GM21390 (cell line): ENCODE measurements around the gene TENM4.
"Not testable (repeated sequence)": the region's sequence is repeated elsewhere in the genome, so short reads cannot be mapped to it uniquely, and the experiment has no call there.

Source experiments
- ATAC-seq: cut with Tn5 transposase; IDR thresholded peaks from one replicate; pipeline ENCODE4 v1.9.1; 2021; ENCODE audit not compliant: unreplicated experiment

Gene TENM4

DNA sequence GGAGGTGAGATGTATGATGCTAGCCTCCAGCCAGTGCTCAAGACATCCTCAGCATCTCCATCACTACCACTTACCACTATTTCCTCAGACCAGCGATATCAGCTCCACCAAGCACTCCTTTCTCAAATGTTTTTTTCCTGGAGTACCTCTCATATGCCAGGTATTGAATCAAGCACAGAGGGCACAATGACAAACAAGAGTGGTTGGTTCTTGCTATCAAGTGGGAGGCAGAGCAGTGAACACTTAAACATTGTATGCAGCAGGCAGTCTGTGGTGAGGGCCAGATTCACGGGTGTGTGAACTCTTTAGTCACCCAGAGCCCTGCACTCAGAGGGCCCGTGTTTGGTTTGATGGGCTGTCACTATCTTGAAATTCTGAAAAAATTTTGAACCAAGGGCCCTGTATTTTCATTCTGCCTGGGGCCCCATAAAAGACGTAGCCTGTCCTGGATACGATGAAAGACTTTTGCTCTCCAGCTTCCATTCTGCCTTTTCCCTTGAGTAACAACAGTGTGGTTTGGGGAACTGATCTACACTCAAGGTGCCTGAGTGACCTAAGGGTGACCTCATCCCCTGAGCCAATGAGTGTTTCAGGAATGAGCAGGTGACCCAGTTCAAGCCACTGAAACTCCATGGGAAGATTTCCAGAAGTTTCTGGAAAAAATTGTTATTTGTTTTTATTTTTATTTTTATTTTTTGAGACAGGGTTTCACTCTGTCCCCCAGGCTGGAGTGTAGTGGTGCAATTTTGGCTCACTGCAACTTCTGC lies 517.8 kb downstream of the TENM4 start:
- no peak for ATAC-seq

DNA sequence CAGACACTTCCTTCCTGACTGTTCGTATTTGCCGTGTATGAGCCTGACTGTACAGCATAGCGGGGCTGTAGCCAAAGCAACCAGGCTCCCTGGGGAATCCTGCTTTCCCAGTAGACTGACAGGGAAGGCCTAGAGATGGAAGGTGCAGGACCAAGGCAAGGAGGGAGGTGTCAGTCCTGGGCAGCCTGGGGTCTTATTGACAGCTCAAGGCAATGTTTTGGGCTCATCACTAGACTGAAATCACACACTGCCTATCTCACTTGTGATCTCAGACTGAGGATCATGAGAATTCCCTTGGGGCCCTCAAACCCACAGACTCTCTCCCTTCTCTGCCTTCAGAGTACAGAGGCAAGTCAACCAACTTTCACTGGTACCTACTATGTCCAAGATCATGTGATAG lies 519.3 kb downstream of the TENM4 start:
- ATAC-seq = no peak

DNA sequence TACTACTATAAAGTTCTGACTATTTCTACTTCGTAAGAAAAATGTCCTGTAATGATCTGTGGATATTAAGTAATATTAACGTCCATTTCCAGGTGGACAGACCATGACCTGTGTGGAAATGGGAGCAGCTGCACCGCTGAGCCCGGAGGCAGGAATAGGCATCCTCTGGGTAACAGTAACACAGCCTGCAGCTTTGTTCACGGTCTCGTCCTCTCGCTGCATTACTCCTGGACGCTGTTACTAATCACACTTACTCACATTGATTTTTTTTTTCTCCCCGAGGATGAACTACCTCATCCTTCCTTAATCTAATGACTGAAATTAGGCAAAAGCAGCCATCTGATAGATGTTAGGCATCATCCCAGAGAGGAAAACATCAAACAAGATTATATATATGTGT lies 520.5 kb downstream of the TENM4 start:
- no peak for ATAC-seq

DNA sequence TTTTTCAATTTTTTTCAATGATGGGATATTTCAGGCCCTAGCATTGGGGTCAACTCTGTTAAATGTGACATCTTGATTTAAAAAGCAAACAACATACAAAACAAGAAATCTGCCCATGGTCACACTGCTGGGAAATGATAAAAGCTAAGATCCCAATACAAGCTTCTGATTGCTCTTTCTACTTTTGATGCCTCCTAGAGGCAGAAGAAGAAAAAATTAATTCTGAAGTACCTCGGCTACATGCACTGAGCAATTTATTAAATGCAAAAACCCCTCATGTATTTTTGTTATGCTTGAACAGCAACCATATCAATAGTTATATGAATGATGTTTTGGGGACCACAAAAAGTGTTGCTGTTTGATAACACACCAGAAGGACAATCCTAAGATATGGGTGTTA lies 524.1 kb downstream of the TENM4 start:
- ATAC-seq = no peak

DNA sequence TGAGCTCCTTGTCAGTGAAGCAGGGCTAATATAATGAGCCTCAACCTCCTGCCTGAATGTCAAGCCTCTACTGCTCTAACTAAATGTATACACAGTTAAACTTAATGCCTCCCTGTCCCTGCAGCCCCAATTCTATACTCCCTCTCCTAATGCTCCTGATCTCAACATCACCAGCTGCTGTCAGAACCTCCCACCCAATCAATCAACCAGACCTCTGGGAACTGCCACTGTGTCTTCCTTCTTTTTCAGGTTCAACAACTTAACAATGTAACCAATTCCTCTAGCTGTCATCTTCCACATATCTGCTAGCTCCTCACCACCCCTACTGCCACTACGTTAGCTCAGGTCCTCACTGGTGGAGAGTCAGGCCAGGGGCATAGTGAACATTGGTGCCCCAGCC lies 526.3 kb downstream of the TENM4 start:
- no peak for ATAC-seq

DNA sequence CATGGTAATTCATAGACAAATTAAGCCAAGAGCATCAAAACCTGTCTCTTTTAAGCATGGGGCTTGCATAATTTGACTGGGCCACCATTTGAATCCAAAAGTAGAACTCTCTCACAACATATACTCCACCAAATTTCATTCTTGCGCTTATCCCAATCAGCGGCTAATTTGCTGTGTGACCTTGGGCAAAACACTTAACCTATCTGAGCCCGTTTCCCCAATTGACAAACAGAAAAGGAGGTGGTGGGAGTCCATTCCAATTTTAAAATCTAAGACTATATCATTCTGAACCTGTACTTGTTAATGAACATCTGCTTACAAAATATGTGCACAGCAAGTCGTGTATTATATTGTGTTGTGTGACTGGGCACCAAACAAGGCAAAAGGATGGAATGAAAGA lies 528.1 kb downstream of the TENM4 start:
- ATAC-seq = no peak

DNA sequence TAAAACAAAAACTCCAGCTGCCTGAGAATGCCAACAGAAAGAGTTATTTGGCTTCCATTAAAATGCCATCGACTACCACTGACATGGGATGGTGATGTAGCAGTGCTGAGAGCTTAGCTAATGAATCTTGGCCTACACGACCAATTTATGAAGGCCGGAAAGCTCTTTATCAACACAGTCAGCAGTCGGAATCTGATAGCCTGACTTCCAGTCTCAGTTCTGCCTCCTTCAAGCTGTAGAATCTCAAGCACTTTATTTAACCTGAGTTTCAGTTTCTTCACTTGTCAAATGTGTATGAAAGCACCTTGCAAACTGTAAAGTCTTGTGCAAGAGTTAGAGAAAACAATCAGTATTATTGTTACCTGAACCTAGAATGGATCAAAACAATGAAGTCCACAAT lies 530.5 kb downstream of the TENM4 start:
- ATAC-seq = no peak

DNA sequence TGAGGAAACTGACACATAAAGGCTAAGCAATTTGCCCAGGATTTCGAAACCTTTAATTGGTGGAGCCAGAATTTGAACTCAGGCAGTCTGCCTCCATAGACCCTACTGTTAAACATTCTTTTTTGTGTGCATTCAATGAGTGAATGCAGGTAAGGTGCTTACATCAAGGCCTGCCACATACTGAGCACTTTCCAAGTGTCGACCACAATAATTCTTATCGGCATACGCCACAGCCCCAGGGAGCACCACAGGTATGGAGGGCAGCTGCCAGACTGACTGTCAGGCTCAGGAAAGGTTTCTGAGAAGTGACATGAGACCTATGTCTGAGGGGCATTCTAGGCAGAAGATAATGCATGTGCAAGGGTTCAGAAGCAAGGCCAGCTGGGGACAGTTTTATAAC lies 531.4 kb downstream of the TENM4 start:
- ATAC-seq = no peak

DNA sequence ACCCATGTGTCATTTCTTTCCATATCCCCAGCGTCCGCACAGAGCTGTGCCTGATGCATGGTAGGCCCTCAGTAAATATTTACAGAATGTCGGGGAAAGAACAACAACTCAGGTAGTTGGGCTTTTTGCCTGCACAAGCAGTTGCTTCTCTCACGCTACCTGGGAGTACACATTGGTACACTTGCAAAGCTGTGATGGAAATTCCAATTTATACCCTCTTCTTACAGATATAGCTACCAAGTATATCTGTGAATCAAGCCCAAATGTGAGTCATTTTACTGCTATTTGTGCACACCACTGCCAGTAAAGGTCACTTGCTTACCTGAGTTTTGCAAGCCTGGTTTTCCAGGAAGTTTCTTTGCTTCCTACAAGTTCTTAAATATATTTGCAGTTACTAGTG lies 533.2 kb downstream of the TENM4 start:
- no peak for ATAC-seq

DNA sequence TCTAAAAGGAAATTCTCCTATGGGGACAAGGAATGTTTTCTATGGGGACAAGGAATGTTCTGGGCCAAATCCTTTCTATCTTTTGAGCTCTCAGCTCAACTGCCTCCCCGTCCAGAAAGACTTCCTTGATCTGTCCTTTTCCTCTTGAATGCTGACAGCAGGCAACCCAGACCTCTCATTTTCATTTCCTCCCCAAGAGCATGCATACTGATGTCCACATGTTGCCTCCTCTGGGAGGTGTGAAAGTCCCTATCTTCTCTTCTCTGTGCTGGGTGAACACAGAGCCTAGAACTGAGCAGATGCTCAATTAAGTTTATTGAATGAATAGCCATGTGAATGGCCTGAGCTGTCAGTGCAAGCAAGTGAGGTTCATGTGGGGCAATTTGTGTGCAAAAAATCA lies 534.3 kb downstream of the TENM4 start:
- ATAC-seq = no peak

DNA sequence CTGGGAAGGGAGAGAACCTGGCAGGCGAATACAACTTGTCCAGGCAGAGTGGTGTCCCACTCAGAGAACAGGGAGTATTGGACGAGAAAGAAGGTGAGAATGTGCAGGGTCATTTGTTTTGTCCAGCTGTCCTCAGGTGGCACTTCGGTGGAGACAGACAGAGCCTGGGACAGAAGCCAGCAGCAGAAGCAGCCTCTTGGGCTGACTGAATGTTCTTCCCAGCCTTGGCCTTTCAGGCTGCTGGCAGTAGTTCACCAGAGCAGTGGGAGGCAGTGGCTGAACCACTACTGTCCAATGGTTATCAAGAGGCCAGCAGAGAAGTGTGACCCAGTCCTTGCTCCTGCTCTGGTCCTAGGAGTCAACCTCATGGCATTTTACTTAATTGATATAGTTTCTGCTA lies 535.1 kb downstream of the TENM4 start:
- ATAC-seq = no peak

DNA sequence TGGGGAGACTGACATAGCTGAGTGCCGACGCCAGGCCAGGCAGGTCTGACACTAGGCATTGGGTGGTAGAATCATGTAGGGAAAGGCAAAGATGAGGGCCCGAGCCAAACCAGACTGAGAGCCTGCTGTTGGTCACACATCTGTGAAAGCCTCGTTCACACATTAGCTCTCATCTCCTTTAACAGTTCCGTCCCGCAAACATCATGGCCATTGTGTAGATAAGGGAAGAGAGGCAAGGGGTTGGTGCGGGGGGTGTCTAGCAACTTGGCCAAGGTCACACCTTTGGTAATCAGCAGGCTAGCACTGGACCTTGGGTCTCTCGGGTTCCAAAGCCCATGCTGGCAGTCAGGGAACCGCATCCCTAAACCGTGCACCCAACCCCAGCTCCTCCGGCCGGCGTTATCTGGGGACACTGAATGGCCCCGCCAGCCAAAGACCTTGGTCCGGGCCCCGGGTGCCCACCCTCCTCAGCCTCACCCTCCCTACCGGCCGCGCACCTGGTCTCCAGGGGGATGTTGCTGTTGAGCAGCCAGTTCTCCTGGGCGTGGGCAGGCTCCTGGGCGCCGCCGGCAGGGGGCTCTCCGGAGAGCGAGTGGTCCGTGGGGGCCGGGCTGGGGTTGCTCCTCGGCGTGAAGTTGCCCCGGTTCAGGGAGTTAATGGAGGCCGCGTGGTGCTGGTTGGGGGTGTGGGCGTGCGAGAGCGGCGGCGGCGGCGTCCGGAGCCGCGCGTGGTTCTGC lies 537.9 kb downstream of the TENM4 start:
- no peak for ATAC-seq

DNA sequence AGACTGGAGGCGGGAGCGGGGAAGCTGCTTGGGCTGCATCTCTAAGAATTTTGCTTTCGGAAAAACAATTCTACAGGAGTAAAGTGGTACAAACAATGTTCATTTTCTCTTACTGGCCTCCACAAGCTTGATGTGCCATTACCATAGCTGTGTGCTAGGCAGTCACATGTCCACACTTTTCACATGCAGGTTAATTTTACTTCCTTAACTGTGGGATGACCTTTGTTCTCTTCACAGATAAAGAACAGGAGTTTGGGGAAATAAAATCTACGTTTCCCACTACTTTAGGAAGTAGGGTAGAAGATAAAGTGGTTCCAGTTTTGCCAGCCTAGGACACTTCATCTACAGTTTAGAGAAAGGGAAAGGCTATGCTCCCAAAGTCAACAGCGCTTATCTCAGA lies 539.0 kb downstream of the TENM4 start:
- no peak for ATAC-seq

DNA sequence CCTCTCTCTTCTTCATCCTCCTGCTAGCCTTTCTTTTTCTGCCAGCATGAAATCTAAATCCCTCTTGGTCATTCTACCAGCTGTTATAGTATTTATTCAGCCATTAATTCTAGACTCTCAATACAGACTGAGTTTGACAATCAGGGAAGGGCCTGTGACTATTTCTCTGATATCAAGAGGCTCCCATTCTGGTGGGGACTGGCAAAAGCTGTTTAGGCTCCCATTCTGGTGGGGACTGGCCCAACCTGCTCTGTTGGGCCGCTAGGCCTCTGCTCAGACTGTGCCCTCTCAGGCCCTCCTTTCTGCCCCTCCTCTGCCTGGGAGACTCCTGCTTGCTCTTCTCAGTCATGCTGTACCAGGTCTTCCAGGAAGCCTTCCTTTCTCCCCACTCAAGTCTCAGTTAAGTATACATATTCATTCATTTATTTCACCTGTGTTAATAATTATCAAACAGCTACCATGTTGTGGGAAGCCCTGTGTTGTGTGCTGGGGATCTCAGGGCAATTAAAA lies 542.5 kb downstream of the TENM4 start:
- no peak for ATAC-seq

DNA sequence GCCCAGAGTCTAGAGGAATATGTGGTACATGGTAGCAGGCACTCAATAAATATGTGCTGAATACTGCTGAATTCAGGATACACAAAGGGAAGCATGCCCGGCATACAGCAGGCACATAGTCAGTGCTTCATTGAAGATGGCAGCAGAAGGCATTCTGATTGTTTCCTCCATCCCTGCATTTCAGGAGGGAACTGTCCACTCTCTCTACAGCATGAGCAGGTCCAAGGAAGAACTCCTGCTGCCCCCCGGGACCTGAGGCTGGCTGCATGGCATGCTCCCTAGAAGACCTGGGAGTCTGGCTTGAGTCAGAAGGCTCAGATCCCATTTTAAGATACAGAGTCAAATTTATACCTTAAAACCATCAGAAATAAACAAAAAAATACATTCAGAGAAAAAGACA lies 546.8 kb downstream of the TENM4 start:
- no peak for ATAC-seq

DNA sequence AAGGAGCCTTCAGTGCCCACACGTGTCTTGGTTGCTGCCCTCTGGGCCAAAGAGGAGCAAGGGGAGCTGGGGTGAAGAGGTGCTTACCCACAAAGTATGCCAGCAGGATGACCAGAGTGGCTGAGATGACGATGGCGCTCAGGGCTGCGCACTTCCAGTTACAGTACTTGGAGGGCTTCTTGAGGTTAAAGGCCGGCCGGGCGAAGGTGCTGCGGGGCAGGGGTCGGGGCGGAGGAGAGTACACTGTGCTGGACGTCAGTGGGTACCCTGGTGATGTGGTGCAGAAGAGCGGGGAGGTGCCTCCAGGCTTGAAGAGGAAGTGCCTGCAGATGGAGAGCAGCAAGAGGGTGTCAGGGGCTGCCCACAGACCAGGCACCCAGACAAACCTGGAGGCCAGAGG lies 551.1 kb downstream of the TENM4 start:
- no peak for ATAC-seq

DNA sequence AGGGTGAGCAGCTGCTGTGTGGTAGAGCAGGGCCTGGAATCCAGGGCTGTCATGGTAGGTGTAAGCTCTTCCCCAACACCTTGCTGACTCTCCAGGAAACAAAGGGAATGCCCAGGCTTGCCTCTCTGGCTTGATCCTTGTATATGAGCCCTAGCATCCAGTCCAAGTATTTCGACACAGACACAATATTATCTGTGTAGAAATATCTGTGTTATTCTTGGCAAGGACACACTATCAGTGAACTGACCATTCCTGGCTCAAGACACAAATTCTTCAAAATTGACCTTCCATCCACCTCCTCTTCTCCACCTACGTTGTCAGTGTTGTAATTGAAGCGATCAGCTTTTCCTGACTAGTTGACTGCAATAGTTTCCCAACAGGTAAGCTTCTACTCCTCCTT lies 554.2 kb downstream of the TENM4 start:
- ATAC-seq = no peak

DNA sequence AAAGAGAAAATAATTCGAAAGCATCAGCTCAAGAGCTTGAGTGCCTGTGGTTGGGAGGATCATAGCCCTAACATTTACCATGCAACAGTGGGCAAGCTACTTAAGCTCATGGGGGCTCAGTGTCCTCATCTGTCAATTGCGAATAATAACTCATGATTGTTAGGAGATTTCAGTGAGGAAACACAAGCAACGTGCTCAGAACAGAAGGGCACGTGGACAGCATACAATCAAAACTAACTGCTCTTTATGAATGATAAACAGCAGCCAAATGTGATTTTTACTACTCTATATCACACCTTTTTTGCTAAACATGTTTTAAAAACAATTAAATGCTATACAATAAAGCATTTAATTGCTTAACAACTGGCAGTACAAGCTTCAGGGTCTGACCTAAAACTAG lies 556.1 kb downstream of the TENM4 start:
- no peak for ATAC-seq

DNA sequence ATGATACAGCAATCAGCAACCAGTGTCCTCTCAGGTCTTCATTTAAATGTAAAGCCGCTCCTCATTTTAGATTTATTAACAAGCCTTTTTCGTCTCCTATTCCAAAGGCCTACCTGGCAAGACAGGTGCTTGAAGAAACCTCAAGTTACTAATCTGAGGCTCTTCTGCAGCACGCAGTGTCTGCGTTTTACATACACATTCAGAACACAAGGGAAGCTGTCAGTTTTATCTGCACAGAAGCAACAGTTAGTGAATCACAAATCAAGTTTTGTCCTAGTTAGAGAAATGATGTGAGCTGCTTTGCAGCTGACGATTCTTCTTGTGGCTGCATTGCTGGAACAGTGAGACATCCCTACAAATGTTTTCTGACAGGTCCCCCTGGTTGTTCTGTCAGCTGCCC lies 557.3 kb downstream of the TENM4 start:
- ATAC-seq = no peak

DNA sequence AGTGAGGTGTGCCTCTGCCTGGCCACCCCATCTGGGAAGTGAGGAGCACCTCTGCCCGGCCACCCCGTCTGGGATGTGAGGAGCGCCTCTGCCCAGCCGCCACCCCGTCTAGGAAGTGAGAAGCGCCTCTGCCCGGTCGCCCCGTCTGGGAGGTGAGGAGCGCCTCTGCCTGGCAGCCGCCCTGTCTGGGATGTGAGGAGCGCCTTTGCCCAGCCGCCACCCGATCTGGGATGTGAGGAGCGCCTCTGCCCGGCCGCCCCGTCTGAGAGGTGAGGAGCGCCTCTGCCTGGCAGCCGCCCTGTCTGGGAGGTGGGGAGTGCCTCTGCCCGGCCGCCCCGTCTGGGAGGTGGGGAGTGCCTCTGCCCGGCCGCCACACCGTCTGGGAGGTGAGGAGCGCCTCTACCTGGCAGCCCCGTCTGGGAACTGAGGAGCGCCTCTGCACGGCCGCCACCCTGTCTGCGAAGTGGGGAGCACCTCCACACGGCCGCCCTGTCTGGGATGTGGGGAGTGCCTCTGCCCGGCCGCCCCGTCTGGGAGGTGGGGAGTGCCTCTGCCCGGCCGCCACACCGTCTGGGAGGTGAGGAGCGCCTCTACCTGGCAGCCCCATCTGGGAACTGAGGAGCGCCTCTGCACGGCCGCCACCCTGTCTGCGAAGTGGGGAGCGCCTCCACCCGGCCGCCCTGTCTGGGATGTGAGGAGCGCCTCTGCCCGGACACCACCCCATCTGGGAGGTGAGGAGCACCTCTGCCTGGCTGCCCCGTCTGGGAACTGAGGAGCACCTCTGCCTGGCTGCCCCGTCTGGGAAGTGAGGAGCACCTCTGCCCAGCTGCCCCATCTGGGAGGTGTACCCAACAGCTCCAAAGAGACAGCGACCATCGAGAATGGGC lies 561.5 kb downstream of the TENM4 start:
- ATAC-seq = not testable (repeated sequence)

DNA sequence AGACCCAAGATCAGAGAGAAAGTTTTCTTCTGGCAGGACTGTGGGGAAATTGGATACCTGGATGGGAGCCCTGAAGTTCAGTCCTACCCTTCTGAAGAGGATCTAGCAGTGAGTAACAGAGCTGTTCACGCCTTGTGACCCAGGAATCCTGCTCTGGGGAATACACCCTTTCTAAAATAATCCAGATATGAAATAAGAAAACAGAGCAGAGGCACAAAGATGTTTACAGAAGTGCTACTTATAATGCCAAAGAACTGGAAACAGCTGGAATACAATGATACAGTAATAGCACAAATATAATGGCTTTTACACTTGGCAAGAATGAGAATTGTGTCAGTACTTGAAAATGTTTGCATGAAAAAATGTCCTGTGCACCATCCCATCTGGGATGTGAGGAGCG lies 562.2 kb downstream of the TENM4 start:
- ATAC-seq = no peak

DNA sequence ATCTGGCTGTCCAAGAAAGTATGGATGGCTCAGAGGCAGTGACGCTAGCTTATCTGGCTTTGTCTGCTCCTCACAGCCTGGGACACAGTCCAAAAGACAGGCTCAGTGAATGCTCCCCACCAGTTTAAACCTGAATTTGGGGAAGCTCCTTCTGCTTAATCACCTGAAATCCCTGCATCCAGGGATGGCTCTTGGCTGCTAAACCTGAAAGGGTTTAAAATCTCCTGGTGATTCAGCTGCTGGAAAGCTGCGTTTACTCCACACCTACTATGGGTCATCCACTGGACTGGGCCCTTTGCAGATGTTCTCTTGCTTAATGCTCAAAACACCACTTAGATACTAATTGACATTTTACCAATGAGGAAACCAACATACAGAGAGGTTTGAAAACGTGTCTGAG lies 564.2 kb downstream of the TENM4 start:
- no peak for ATAC-seq
